HG03095 (cell line): ENCODE data around the gene ARHGAP8.
"Not testable (repeated sequence)": the region's sequence is repeated elsewhere in the genome, so short reads cannot be mapped to it uniquely, and the experiment has no call there.

ENCODE experiments used
- ATAC-seq: cut with Tn5 transposase; IDR thresholded peaks from one replicate; pipeline ENCODE4 v1.9.1; 2021; ENCODE audit warnings: moderate library complexity; ENCODE audit not compliant: unreplicated experiment

Gene ARHGAP8

DNA sequence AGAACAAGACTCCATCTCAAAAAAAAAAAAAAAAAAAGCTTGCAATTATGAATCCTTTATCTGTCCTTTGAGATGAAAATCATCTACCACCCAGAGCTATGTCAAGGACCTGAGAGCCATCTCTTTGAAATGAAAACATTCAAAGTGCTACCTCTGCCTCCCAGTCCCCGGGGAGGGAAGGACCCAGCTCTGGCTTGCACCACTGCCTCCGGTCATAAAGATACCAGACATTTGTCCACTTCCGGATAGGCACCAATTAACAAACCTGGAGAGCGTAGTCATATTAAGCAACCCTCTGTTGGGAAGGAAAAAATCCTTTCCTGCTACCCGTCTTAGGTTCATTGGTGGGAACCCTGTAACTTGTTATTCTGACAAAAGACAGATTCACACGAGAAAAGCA, 98.6 kb downstream of the ARHGAP8 start:
- ATAC-seq, result no peak

DNA sequence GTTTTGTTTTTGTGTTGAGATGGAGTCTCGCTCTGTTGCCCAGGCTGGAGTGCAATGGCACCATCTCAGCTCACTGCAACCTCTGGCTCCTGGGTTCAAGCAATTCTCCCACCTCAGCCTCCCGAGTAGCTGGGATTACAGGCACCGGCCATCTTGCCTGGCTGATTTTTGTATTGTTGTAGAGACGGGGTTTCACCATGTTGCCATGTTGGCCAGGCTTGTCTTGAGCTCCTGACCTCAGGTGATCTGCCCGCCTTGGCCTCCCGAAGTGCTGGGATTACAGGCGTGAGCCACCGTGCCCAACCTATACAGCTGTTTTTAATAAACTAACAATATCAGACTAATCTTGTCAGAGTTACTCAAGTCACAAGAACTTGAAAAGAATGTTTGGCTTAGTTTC, 102.3 kb downstream of the ARHGAP8 start:
- ATAC-seq, result not testable (repeated sequence)

DNA sequence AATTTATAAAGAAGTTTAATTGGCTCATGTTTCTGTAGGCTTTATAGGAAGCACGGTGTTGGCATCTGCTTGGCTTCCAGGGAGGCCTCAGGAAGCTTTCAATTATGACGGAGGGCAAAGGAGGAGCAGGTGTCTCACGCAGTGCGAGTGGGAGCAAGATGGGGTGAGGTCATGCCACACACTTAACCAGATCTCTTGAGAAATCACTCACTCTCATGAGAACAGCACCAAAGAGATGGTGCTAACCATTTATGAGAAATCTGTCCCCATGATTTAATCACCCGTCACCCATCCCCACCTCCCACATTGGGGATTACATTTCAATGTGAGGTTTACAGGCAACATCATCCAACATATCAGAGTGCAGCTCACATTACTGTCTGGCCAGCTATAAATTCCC, 103.5 kb downstream of the ARHGAP8 start:
- no peak for ATAC-seq

DNA sequence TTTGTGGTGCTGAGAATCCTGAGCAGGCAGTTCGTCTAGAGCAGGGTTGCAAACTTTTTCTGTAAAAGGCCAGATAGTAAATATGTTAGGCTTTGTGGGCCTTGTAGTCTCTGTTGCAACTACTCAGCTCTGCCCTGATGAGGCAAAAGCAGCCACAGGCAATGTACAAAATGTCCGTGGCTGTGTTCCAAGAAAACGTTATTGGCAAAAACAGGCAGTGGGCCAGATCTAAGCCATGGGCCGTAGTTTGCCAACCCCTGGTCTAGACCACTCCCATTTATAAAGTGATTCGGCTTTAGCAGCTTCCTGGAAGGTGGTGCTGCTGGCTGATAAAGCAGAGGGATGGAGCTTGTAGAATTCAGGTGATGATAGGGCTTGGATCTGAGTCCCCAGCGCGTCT, 106.4 kb downstream of the ARHGAP8 start:
- ATAC-seq, result not testable (repeated sequence)

GRCh38 chr22:44859641-44860040, 107.3 kb downstream of the ARHGAP8 start:
- ATAC-seq, result no peak

DNA sequence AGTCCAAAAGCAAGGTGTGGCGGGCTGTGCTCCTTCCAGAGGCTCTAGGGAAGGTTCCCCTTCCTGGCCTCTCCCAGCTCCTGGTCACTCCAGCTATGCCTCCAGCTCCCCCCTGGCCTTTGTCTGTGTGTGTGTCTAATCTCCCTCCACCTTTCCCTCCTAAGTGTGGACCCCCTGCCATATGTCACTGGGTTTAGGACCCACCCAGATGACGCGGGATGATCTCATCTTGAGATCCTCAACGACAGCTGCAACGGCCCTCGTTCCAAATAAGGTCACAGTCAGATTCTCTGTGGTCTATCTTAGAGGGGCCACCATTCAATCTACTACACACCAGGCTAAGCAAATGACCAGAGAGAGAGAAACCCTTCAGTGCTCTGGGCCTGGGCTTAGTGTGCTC, 107.9 kb downstream of the ARHGAP8 start:
- ATAC-seq, result no peak

DNA sequence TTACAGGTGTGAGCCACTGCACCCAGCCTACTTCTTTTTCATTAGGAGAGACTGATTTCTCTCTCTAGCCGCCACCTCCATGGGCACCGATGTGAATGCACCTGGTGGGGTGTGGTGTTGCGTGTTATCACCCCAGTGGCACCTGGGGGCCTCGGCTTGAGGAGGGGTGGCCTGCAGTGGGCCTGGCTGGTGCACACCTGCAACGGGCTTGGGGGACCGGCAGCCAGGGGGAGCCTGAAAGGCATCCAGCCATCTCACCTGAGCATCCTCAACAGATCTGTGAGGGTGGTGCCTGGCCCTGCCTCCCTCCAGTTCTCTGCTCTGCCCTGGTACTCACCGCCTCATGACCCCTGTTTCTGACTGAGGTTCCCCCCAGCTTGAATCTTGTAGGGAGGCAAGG, 108.9 kb downstream of the ARHGAP8 start:
- ATAC-seq, result no peak

GRCh38 chr22:44862281-44862680, 109.9 kb downstream of the ARHGAP8 start:
- ATAC-seq, result no peak

- no peak for ATAC-seq
Measured at GRCh38 chr22:44862981-44863860, 110.8 kb downstream of the ARHGAP8 start.

DNA sequence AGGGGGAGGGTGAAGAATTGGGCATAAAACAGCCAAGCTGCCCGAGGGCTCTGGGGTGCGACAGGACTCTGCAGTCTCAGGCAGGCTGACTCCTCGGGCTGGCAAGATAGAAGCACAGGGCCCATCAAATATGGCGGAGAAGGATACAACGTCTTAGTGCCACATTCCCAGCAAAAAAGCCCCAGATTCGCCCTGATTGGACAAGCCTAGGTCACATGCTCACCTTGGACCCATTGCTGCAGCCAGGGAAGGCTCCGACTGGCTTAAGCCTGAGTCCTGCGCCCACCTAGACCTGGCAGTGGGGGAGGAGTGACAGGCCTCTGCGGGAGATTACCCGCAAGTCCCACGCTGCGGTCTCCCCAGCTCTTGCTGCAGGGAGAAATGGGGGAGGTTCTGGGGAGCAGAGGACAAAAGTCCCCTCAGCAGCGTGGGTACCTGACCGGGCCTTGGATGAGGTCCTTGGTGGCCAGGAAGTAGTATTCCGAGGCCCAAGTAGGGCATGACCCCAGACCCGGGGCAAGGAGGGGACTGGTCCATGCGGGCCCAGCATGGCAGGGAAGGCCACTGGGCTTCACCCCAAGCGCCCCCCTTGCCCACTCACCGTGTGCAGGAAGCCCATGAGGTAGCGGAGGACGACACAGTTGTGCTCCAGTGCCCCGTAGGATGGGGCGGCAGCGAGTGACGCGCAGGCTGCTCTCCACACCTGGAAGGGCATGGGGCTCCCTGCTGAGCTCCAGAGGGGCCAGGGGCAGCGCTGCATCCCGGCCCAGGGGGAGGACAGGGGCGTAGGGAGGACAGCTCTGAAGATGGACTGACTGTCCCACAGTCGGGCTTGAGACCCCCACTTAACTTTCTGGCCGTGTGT, 113.0 kb downstream of the ARHGAP8 start:
- ATAC-seq, result no peak

DNA sequence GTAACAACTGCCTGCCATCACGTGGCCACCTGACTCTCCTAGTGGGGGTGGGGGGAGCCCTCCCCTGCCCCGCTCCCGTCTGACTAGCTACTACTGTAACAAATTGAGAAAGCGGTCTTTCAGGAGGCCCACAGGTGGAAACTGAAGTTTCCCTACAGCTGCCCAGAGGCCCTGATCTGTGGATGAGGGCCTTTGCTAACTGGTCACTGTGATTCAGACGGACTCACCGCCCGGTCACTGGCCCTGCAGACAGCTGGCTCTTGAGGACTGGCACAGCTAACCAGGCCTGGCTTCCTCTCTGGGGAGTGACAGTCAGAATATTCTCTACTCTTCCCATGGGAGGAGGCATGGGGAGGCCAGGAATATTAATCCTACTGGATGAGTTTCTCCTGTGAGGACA, 116.8 kb downstream of the ARHGAP8 start:
- no peak for ATAC-seq

DNA sequence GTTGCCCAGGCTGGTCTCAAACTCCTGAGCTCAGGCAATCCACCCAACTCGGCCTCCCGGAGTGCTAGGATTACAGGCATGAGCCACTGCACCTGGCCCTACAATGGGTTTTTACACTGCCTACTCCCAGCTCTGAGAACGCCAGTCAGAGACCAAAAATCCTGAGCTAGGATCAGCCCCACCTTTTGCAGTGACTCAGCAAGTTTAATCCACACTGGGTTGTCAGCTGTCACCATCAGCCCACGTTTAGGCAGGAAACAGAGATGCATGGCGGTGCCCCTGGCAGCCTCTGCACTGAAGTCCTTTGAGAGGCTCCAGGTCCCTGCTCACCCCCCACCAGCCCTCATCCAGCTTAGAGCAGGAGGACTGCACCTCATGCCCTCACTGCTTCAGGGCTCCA, 117.6 kb downstream of the ARHGAP8 start:
- ATAC-seq, result no peak

- no peak for ATAC-seq
Measured at GRCh38 chr22:44871782-44872181, 119.4 kb downstream of the ARHGAP8 start.

GRCh38 chr22:44876921-44877320, 124.5 kb downstream of the ARHGAP8 start:
- no peak for ATAC-seq

- ATAC-seq, result no peak
Measured at GRCh38 chr22:44878483-44879300, 126.3 kb downstream of the ARHGAP8 start.

DNA sequence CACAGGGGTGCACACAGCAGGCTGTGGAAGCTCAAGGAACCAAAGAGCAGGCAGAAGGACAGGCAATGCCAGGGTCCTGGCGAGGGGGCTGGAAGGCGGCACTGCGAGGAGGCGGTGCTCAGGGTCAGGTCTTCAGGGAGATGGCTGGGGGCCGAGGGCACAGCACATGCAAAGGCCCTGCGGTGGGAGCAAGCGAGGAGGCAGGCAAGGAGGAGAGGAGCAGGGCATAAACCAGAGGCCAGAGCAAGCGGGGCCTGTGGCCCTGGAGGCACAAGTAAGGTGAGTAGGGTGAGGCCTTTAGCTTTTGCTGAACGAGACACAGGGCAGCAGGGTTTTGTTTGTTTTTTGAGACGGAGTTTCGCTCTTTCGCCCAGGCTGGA, 126.9 kb downstream of the ARHGAP8 start:
- no peak for ATAC-seq

DNA sequence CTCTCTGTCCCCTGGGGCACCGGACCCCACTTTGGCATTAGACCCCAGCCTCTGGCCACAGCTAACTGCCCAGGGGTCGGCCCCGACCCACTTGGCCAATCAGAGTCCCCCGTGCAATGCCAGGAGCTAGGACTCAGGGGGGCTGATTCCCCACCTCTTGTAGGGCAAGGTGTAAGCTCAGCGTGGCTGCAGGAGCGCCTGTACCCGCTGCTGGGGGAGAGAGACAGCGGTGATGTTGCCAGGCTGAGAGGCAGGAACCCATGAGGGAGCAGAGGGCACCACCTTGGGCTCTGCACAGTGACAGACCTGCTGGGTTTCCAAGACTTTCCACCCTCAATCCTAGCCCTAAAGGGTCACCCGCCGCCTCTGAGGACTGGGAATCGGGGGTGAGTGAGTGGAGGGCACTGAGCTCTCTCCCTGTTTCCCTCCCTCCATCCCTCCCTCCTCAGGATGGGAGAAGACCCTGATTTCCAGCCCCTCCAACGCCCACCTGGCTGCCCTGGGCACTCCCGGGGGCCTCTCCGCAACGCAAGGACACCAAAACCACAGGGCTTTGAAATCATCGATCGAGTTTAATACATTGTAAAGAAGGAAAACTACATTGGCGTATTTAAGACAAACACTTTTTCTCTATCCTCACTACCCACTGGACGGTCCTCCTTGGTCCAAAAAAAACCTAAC, 128.4 kb downstream of the ARHGAP8 start:
- no peak for ATAC-seq

GRCh38 chr22:44881624-44882023, 129.2 kb downstream of the ARHGAP8 start:
- ATAC-seq, result no peak

- ATAC-seq, result no peak
Measured at GRCh38 chr22:44882226-44882905, 130.0 kb downstream of the ARHGAP8 start.

DNA sequence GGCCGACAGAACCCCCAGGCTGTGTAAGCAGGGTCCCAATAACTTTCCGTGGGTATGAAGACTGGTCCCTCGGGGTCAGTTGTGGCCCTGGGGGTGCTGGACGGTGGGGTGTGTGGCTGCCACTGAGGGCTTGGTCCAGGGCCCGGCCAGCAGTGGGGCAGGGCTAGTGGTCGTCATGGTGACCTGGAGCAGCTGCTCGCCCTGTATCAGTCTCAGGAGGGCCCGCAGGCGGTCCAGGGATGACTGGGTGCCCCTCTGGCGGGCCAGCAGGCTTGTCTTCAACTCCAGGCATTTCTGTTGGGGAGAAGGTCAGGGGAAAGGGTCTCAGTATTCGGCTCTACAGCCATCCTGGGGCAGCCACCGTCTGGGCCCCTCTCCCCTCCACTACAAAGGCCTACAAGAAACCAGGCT, 130.6 kb downstream of the ARHGAP8 start:
- no peak for ATAC-seq
